ENCODE data around the gene RNU5D-1. TPM values are rescaled to one million over a fixed set of nuclear protein-coding genes. Genes with fewer than 3 reads are reported as not detected.
A peak's percentile ranks its signal among the peaks of the same experiment; 100 is the strongest.

The RNU5D-1 gene
- total RNA-seq, 1 experiment from 2014 or later = not detected

DNA sequence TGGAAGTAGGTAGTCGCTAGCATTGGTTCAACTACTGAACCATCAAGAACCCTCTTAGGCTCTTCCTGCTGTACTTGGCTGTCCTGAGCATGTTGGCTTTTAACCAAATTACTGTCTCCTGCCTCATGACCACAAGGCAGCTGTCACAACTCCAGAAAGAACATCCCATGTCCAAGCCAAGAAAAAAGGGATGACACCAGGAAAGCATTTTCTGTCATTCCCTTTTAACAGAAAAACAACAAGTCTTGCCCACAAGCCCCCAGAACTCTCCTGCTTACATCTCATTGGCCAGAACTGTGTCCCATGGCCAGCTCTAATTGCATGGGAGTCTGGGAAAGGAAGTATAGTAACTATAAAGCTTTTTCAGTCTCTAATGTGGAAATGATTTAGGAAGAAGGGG lies 2.4 kb upstream of the RNU5D-1 start:
- DNase-seq (ENCODE audit: low spot score) = no peak

DNA sequence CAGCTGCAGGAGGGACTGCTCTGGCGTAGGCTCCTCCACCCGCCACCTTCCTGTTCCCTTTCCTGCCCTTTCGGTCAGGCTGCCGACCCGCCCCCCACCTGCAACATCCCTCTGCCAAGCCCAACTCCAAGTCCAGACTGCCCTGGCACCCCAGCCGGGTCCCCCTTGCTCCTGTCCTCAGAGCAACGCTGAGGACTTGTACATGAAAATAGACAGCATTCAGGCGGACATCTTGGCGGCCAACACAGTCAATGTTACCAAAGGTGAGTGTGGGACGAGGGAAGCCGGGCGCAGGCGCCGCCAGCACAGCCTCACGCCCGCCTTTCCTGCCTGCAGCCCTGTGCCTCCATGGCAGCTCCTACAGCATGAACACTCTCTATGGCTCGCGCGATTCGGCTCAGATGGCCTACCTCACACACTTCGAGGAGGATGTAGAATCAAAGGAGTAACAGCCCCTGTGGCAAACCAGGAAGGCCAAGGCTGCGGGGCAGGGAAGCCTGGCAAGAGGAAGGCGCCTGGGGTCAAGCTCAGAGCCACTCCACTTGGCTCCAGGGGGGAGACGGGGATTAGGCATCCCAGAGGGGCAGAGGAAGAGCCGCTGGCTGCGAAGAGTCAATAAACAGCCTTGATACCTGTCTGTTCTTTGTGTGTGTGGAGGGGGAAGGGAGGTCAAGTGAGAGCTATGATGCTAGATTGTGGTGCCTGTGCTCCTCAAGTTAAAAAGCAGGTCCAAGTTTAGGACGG lies 5.8 kb downstream of the RNU5D-1 start:
- DNase-seq (ENCODE audit: low spot score) = no peak

DNA sequence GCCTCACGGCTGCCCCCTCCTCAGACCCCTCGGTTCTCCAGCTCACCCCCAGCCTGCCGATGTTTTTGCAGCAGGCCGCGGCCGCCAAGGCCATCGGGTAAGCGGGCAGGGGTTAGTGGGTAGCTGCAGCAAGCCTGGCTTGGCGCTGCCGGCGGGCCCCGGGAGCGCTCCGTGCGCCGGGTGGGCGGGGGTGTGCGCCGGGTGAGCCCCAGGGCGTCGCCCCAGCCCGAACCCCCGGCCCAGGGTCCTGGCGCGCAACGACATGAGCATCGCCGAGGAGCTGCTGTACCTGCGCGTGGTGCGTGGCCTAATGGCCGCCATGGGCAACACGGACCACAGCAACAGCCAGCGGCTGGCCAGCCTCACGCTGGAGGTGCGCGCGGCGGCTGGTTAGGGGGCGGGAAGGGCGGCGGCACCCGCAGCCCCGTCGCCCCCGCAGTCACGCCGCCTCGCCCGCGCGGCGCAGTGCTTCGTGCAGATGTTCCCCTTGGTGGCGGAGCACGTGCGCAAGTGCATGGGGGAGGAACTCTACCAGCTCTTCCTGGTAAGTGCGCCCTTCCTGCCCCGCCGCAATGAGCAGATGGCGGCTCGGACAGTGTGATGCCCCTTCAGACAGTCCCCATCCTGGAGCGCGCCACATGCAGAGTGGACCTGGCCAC lies 6.5 kb downstream of the RNU5D-1 start:
- no peak for DNase-seq (ENCODE audit: low spot score)

- DNase-seq (ENCODE audit: low spot score) = no peak
Observed at GRCh38 chr1:44723496-44724295, 7.3 kb downstream of the RNU5D-1 start.

DNA sequence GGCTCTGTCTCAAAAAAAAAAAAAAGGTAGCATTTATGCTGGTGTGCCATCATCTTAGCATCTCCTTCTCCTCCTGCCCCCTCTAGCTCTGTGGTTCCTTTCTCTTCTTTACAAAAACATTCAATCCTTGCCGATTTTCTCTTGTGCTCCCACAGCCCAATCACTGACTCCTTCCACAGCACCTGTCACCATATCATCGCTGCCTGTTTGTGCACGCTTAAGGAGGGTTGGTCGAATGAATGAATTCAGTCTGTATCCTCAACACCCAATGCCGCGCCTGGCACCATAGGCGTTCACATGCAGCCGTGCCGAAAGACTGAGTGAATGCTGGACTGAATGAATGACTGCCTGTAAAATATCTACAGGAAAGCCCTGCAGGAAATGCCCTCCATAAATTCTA lies 7.9 kb downstream of the RNU5D-1 start:
- no peak for DNase-seq (ENCODE audit: low spot score)

DNA sequence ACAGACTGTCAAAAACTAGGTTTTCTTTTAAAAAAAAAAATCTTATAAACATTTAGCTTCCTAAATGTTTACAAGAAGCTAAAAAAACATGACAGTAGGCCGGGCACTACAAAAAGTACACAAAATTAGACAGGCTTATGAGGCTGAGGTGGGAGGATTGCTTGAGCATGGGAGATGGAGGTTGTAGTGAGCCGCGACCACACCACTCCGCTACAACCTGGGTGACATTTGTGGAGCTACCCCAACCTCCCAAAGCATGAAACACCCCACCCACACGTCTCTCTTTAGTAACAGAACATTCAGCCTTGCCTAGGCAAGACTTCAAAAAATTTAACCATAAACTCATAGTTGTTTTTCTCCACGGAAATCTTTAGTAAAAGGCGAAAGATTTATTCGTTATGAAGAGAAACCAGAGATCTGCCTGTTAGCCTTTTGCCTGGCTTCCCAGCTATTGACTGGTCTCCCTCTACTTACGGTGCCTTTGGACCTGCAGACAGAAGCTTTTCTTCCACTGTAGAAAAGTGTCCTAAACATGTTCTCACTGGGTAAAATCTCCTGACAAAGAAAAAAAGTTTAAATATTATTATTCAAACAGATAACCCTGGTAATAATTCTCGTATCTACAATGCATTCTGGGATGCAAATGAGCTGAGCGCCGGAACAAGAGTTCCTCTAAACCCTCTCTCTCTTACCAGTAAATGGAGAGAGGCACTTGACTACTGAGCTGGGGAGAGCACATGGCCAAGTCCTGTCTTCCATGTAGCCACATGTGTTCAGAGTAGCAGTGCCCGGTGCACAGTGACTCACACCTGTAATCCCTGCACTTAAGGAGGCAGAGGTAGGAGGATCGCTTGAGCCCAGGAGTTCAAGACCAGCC lies 9.2 kb downstream of the RNU5D-1 start:
- peak; percentile 99 for DNase-seq (ENCODE audit: low spot score)

- DNase-seq (ENCODE audit: low spot score) = no peak
Observed at GRCh38 chr1:44720281-44720680, 10.7 kb downstream of the RNU5D-1 start.

DNA sequence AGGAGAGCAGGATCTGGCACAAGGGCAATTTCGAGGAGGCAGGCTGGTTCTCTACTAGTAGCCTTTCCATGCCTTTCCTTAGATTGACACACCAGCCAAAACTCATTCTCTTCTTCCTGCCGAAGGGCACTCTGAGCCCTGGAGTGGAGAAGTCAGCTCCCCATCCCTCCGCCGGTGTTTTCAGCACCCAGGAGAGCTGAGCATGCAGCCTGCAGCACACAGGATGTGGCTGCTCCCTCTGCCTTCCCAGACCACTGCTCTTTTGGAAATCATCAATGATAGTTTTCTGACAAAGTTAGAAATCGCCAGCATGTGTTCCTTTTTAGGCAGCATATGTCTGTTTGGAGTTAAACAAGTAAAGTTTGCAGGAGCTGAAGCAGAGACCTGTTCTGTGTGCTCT lies 11.7 kb downstream of the RNU5D-1 start:
- DNase-seq (ENCODE audit: low spot score) = no peak

GRCh38 chr1:44718091-44718490 lies 12.9 kb downstream of the RNU5D-1 start:
- no peak for DNase-seq (ENCODE audit: low spot score)

GRCh38 chr1:44717653-44718052 lies 13.3 kb downstream of the RNU5D-1 start:
- DNase-seq (ENCODE audit: low spot score) = no peak

GRCh38 chr1:44717156-44717555 lies 13.8 kb downstream of the RNU5D-1 start:
- no peak for DNase-seq (ENCODE audit: low spot score)

- DNase-seq (ENCODE audit: low spot score) = peak; percentile 58
Observed at GRCh38 chr1:44714944-44715571, 15.9 kb downstream of the RNU5D-1 start.

DNA sequence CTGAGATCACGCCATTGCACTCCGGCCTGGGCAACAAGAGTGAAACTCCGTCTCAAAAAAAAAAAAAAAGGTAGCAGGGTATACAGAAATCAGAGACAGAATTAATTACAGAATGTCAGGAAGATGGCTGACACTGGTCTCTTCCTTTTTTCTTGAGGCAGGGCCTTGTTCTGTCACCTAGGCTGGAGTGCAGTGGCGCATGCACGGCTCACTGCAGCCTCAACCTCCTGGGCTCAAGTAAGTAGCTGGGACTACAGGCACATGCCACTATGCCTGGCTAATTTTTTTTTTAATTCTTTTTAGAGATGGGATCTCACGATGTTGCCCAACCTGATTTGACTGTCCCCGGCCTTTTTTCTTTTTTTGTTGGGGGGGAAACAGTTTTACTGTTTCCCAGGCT lies 16.4 kb downstream of the RNU5D-1 start:
- DNase-seq (ENCODE audit: low spot score) = no peak

GRCh38 chr1:44713321-44713781 lies 17.6 kb downstream of the RNU5D-1 start:
- no peak for DNase-seq (ENCODE audit: low spot score)

- peak; percentile 35 for DNase-seq (ENCODE audit: low spot score)
Observed at GRCh38 chr1:44707959-44708831, 22.8 kb downstream of the RNU5D-1 start.

GRCh38 chr1:44707112-44707881 lies 23.7 kb downstream of the RNU5D-1 start:
- DNase-seq (ENCODE audit: low spot score) = peak; percentile 87

GRCh38 chr1:44705938-44706337 lies 25.0 kb downstream of the RNU5D-1 start:
- DNase-seq (ENCODE audit: low spot score) = no peak

GRCh38 chr1:44705470-44705869 lies 25.5 kb downstream of the RNU5D-1 start:
- no peak for DNase-seq (ENCODE audit: low spot score)

DNA sequence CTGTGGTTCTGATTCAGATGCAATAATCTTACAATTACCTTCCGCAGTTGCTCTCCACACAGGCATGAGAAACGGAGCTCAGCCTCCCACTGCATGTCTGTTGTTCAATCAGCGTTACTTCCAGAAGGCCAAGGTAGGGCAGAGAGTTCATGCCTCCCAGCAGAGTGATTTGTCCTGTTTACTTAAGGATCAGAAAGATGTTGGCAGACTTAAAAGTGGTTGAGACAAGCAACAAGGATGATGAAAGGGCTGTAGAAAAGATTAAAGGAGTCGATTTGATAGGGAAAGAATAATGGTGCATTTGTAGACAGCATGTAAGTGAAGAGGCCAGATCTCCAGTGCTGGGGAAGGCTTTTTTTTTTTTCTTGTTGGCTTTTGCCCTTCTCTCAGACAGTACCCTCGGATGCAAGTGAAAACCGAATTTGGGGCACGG lies 29.8 kb downstream of the RNU5D-1 start:
- DNase-seq (ENCODE audit: low spot score) = no peak
